ENCODE results near the gene ABCA4.
"Not testable (repeated sequence)": the region's sequence is repeated elsewhere in the genome, so short reads cannot be mapped to it uniquely, and the experiment has no call there.

- not testable (repeated sequence) for TF ChIP-seq TAF1, POLR2A, POLR2AphosphoS5 (IDR thresholded peaks at IDR 0.05; ENCODE audit: low read depth, low read length)
Observed at GRCh38 chr1:94163249-94163648, 42.3 kb upstream of the ABCA4 start.

All from GM12891 (cell line).